GM18909 (cell line): ENCODE data around the gene RFT1.
"Not testable (repeated sequence)": the region's sequence is repeated elsewhere in the genome, so short reads cannot be mapped to it uniquely, and the experiment has no call there.

Experiments used
- ATAC-seq: cut with Tn5 transposase; IDR thresholded peaks from one replicate; pipeline ENCODE4 v1.9.1; 2021; ENCODE audit warnings: mild to moderate bottlenecking; ENCODE audit not compliant: unreplicated experiment, poor library complexity

The RFT1 gene

DNA sequence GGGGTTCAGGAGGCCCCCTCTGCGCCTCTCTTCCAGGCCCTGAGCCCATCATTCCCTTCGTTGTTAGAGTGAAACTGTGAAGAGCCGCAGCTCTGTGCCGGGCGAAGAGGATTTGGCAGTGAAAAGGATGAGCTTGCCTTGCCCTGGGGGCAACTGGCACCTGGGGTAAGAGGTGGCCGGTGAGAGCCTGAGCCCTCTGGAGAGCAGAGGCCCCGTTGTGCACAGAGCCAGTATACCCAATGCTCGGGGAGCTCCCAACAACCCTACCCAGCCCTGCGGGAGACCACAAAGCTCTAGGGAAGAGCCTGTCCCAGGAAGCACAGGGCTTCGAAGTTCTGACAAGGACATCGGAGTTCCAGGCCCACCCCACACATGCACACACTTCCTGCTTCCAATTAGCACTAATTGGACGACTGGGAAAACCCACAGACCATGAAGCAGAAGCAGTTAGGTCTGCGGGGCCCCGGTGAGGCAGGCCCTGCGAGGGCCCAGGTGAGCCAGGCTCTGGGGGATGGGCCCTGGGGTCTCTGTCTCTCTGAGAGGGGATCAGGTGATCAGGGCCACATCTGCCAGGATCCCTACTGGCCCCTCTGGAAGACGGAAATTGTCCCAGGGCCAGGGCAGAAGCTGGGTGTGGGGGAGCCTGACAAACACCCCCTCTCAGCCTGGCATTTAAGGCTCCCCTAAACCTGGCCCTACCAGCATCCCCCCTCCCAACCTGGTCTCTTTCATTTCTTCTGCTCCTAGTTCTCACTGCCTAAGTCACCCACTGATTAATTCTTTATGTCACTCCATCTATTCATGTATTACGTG is 56.5 kb downstream of the RFT1 start:
- ATAC-seq: no peak

DNA sequence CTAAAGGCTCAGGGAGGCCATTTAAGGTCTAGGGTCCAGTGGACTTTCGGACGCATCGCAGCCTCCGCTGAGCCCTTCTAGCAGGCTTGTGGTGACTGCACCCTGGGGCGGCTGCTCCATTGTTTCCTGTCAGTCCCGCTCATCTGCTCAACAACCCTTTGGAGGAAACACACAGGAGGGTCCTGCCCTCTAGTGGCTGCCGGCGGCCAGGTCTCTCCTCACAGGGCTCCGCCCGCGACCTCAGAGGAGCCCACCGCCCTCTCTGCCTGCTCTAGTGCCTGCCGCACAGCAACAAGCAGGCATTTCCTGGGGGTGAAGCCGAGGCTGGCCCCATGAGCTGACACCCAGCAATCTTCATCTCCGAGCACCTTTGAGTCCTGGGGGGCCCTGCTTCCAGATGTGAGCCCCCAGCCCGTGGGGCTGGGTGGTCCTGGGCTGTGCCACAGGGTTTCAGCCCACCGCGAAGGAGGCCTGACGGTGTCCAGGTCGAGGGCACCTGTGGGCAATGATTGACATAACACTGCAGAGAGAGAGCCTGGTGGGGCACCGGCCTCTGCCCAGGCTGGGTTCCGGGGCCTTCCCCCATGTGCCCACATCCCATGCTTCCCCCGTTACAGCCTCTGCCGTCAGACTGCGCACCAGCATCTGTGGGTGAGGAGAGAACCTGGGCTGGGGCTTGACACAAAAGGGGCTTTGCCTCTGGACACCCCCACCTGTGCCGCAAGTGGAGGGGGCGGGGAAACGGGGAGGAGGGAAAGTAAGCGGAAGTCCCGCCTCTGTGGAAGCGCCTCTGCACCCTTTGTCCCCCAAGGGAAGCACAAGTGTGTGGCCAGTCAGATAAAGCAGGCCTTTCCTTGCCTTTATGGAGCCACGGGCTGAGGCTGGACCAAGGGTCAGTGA is 57.3 kb downstream of the RFT1 start:
- peak; percentile 91 for ATAC-seq

DNA sequence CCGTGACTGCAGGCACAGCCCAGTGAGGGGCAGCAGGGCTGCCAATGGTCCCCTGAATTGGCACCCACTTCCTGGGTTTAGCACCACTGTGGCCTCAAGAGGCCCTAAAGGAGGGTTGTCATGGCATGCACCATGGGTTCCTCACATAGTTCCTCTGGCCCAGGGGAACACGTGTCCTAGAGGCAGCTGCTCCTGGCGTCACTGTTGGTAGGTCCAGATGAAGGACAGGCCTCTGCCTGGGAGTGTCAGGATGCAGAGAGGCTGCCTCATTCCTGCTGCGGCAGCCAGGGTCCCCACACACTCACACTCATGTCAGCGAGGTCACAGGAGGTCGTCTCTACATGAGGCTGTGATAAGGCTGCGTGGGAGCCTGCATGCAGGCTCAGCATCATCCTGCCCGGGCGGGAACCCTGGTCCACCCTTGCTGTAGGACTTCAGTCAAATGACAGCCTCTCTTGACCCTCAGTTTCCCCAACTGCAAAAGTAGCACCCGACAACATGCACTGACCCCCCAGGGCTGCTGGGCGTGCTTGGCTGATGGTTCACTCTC is 58.3 kb downstream of the RFT1 start:
- no peak for ATAC-seq

DNA sequence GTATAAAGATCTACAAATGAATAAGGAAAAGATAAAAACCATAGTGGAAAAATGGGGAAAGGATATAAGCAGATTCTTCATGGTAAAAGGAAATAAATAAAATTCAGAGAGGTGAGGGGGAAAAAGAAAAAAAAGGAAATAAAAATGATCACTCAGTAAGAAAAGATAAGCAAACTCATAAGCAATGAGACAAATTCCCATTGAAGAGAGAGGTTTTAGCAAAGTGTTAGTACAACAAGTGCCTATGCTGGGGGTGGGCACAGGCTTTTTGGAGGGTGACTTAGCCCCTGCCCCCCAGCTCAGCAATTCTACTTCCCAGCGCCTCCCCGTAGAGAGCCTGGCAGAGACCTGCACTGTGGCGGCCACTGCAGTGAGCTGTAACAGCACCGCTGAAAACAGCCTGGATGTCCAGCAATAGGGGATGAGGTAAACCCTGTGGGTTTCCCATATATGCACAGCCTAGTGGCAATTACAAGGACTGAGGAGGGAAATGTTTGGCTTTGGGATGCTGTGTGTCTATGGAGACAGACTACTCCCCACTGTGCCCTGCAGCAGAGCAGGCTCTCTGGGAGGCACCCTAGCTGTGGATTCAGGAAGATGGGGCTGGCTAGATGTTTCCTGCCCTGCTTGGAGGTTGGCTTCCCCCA is 60.7 kb downstream of the RFT1 start:
- ATAC-seq: no peak

DNA sequence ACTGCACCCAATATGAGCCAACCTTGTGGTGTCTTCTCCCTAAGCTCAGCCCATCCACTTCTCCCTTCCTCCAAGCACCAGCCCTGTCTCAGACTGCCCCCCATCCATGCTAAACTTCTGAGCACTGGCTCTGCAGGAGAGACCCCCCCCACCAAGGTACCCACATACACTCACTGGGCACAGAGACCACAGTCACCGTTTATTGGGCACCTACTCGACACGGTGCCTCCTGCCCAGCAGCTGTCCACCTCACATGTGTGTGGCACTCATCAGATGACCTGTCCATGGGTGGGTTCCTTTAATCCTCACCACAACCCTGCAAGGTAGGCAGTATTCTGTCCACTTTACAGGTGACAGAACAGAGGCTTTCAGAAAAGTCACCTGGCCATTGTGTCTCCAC is 62.1 kb downstream of the RFT1 start:
- no peak for ATAC-seq

DNA sequence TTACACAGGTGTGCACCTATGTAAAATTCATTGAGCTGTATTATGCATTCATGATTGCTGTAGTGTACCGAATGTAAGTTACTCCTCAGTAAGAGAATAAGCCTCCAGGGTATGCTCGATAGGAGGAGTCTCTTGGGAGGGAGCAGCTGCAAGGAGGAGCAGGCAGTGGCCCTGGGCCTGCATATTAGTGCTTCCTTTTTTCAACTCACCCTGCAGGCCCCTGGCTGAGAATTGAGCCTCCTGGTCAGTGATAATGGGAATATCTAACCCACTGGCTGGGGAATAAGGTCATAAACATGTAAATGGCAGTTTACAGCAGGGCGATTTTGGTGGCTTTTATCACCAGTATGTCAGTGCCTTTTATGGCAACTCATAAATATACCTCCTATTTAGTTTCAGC is 62.7 kb downstream of the RFT1 start:
- no peak for ATAC-seq

DNA sequence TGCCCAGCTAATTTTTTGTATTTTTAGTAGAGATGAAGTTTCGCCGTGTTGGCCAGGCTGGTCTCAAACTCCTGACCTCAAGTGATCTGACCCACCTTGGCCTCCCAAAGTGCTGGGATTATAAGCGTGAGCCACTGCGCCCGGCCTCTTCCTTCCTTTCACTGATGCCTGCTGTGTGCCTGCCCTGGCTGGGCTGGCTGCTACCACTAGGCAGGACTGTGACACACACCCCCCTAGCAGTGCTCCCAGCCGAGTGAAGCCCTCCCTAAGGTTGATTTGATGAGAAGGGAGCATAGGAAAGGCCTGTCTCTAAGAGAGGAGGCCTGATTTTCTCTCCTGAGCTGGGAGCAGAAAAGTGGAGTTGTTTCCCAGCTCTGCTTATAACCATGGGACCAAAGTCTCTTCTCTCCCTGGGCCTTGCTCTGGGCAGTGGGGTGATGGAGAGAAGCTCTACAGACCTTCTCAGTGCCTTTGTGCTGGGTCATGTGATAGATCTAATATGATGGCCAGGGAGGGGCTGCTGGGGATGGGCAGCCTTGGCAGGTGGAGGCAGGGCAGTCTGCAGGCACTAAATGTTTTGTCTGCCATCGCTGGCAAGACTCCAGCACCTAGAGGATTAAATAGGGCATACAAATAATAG is 64.3 kb downstream of the RFT1 start:
- ATAC-seq: no peak

DNA sequence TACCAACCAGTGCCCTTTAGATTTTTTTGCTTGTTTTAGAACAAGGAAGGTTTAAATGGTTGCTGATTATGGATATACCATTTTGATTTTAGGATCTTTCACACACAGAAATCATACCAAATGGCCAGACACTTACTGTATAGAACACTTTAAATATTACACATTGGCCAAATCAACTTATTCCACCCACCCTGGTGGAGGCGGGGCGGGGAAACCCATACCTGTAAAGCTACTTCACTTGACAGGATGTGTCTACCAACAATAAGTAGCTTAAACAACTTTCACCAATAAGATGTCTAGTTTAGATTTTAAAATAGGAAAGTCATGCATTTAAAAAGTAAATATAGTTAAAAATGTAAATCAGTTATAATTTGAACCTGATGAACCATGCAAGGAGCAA is 67.3 kb downstream of the RFT1 start:
- ATAC-seq: no peak

DNA sequence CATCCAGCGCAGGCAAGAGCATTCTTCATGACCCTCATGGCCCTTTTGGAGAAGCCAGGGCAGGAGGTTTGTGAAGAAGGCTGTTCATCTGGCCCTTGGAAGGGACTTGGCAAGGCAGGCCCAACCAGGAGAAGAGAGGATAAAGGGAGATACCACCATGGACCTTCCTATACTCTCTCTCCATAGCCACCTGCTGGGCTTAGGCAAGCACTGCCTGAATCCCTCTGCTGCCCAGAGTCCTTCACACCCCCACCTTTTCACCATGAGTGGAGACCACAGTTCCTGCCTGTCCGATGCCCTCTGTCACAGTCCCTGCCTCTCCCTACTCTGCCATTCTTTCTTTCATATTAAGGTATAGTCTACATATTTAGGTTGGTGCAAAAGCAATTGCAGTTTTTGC is 73.8 kb downstream of the RFT1 start:
- no peak for ATAC-seq

DNA sequence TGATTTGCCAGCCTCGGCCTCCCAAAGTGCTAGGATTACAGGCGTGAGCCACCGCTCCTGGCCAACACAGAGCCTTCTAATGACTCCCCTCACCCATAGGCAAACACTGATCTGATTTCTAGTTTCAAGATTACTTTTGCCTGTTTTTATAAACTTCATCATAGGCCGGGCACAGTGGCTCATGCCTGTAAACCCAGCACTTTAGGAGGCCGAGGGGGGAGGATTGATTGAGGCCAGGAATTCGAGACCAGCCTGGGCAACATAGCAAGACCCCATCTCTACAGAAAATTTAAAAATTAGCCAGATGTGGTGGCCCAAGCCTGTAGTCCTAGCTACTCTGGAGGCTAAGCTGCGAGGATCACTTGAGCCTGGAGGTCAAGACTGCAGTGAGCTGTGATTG is 76.0 kb downstream of the RFT1 start:
- not testable (repeated sequence) for ATAC-seq

DNA sequence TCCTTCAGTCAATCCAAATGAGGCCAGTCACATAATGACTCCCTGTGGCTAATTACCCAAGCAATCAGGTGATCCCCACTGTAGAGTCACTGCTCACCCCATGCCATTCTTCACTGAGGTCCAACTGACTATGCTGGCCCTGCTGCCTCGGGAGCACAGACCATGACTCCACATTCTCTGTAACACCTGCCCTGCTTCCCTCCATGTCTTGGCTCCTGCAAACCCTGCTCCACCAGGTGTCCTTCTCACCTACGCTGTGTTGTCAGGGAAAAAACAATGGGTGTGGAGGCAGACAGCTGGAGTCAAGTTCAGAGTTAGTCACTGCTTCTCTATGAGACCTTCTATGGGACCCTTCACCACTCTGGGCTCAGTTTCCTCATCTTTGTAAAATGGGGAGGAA is 78.3 kb downstream of the RFT1 start:
- ATAC-seq: no peak

DNA sequence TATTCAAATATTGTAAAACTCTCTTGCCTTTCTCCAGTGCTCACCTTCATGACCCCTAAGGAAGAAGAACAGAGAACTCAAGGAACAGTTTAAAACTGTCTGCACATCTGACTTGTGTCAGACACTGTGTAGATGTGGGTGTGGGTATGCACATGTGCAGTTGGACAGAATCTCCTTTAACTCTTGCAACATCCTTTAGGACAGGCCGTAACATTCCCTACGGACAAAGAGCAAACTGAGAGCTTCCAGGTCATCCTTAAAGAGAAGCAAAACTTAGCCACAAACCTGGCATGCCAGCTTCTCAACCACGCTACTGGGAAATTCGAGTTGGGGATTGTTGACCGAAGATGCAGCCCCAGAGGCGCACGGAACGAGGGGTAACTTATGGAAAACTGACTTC is 80.2 kb downstream of the RFT1 start:
- ATAC-seq: no peak

DNA sequence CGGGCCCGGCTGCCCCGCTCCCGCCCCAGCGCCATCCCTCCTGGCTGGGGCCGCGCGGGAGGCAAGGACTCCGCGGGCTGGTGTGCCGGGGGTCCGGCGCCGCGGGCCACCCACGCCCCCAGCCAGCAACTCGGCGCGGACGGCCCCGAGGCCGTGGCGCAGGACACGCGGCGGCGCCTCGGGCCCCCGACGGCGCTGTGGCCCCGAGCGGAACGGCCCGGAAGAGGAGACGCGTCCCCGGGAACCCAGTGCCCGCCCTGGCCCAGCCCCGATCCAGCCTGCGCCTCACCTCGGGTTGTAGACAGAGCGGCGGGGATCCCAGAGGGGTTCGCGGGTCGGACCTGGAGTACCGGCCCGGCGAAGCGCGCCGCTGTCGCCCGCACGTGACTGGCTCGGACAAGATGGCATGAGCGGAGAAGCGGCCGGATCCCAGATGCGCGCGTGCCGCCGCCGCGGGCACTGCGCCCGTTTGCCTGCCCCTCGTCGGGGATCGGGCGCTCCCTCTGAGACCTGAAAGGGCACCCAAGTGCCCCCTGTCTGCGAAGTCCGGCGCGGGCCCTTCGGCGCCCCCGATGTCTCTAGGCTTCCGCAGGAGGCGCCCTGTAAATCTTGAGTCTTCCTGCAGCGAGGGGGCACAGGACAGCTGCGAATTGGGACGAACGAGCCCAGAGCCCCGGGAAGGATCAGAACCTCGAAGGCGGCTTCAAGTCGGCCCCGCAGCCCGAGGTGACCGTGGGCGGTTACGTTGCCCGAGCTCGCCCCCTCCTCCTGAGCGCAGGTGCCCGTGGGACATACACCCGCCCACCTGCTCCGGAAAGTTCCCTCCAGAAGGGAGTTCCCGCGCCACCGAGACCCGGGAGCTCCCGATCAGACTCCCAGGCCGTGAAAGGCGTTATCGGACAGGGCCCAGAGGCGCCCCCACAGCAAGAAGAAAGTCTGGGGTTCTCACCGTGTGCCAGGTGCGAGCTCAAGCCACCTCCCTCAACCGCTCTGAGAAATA is 83.8 kb downstream of the RFT1 start:
- ATAC-seq: peak; percentile 40

DNA sequence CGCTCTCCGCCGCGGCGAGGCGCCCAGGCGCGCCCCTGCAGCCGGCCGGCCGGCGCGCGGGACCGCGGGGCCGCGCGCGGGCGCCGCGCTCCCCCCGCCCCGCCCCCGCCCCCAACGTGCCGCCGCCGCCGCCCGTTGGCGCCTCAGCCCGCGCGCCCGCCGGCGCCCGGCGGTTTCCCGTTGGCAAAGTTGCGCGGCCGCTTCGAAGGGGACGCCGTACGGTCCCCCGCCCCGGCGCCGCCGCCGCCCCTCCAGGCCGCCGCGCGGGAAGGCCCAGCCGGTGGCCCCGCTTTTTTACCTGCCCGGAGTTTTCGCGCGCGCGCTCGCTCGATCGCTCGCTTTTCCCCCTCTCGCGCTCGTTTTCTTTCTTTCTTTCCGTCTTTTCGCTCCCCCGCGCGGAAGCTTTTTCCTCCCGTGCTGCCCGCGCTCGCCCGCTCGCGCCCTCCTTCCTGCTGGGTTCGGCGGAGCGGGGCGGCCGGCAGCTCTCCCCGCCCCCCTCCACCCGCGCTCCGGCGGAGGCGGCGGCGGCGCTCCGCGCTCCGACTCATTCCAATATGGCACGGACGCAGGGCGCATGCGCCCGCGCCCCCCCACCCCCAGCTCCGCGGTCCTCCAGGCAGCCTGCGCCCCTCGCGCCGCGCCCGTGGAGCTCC is 84.6 kb downstream of the RFT1 start, which contains the start of gene SFMBT1:
SFMBT1 (minus strand) TSS at position 556 of the 653 bp plus-strand sequence. CDS start 76,945 bp downstream, outside the sequence.
- ATAC-seq: peak; percentile 61

DNA sequence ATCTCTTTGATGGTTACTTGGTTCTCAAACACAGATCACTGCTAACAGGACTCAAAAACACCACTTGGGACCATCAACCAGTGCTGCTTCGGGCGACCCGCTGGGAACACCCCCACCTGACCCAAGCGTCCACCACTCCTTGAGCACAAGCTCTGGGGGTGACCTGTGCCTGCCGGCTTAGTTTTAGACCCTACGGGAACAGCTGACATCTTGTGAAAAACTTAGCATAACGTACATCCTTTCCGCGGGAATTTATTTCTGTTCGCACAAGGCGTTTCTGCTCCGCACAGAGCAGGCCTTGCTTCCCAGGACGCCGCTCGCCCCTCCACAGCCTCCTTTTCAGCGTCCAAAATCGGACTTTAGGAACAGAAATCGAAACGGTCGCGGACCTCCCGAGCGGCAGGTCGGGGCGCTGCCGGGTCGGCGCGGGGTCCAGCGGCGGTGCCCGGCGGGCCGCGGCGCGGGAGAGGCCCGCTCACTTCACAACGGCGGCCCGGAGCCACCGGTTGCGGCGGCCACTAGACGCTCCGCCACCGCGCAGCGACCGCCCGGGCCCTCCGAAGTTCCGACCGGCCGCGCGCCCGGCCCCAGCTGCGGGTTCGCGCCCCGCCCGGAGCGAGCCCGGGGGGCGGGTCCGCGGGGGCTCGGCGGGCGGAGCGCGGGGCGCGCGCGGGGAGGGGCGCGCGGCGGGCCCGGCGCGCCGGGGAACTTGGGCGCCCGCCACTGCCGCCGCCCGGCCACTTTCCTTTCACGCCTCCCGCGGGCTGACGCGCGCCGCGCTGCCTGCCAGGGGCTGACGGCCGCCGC is 85.3 kb downstream of the RFT1 start:
- peak; percentile 46 for ATAC-seq

DNA sequence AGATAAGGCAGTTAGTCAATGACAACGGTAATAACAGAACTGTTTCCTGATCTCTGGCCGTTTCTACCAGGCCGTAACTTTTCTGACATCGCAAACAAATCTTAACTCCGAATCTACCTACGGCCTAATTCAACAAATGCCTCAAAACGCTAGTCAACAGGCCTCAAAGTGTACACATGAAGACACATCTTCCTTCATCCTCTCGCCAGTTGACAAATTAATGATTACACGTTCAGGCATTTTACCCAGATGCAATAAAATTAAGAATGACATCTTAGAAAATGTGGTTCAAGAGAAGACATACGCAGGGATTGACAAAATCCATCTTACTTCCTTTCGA is 85.9 kb downstream of the RFT1 start:
- ATAC-seq: no peak

DNA sequence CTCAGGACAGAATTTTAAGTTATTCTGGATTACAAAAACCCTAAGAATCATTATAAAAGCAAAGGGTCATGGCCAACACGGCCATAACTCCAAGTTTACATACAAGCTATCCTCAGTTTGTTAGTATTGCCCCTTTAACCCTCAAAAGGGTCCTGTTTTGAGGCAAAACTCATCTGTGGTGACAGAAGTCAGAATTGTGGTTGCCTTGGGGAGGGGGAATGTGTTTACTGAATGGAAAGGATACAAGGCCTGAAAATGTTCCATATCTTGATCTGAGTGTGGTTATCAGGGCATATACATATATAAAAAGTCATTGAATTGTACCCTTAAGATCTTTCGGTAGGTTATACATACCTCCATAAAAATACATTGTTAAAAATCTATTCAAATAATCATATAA is 86.5 kb downstream of the RFT1 start:
- no peak for ATAC-seq

DNA sequence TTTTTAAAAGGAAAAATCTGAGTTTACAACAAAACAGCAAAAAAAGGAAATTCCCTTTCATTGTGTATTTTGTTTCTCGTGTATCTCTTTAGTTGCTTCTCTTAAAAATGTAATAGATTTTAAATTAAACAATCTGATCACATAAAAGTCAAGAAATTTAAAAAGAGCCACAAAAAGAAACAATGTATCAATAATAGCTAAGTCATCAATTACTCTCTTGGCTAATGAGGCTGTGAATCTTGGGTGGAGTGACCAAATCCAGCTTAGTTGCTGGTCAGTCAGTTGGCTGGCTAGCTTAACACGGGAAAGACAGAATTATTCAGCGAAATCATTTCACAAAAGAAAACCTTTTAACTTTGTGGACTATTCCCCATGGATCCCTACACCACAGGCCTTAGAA is 87.6 kb downstream of the RFT1 start:
- ATAC-seq: no peak
